ENCODE measurements around the gene CTNNBL1. TPM values are rescaled to one million over a fixed set of nuclear protein-coding genes. Genes with fewer than 3 reads are reported as not detected.

CTNNBL1 gene
- total RNA-seq, 1 donor from 2014 or later: 60.0 TPM

DNA sequence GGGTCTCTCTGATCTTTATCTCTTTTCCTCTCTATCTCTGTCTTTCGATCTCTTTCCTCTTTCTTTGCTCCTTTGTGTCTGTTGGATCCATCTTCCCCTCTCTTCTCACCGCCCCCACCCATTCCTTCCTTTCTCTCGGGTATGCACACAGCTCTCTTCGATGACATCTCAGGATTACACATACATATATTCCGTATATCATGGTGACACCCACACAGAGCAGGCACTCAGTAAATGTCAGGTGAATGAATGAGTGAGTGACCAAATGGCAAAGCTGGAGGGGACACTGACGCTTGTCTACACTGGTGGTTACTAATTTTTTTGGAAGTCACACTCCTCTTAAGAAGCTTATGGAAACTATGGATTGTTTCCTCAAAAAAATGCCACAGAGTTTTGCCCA, 219.0 kb downstream of the CTNNBL1 start:
- peak overlapping the region; percentile 2 for H3K4me3 Mint-ChIP-seq
- H3K4me1 Mint-ChIP-seq (ENCODE audit: unreplicated experiment): peaks cover 59% of the 10 kb centered on the region
- TF ChIP-seq, protein P1, sequence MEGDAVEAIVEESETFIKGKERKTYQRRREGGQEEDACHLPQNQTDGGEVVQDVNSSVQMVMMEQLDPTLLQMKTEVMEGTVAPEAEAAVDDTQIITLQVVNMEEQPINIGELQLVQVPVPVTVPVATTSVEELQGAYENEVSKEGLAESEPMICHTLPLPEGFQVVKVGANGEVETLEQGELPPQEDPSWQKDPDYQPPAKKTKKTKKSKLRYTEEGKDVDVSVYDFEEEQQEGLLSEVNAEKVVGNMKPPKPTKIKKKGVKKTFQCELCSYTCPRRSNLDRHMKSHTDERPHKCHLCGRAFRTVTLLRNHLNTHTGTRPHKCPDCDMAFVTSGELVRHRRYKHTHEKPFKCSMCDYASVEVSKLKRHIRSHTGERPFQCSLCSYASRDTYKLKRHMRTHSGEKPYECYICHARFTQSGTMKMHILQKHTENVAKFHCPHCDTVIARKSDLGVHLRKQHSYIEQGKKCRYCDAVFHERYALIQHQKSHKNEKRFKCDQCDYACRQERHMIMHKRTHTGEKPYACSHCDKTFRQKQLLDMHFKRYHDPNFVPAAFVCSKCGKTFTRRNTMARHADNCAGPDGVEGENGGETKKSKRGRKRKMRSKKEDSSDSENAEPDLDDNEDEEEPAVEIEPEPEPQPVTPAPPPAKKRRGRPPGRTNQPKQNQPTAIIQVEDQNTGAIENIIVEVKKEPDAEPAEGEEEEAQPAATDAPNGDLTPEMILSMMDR (conservative IDR thresholded peaks at IDR 0.05): no peak

GRCh38 chr20:37913567-37914366, 219.9 kb downstream of the CTNNBL1 start:
- TF ChIP-seq, protein P1 (conservative IDR thresholded peaks at IDR 0.05): no peak
- no peak for DNase-seq (ENCODE audit: extremely low spot score, unreplicated experiment)
- Mint-ChIP-seq H3K9me3 (no peaks in the 10 kb centered on the region), H3K36me3 (no peaks in the 10 kb centered on the region), H3K27ac (peak overlapping the region; percentile 26), H3K4me3 (peak overlapping the region; percentile 82), H3K27me3 (peaks cover 51% of the 10 kb centered on the region), H3K4me1 (ENCODE audit: unreplicated experiment) (peaks cover 56% of the 10 kb centered on the region)

More for the DNA sequence above, 219.0 kb downstream of the CTNNBL1 start:
- H3K36me3 Mint-ChIP-seq: no peaks in the 10 kb centered on the region
- H3K9me3 Mint-ChIP-seq: no peaks in the 10 kb centered on the region
- no peak for DNase-seq (ENCODE audit: extremely low spot score, unreplicated experiment)
- H3K27me3 Mint-ChIP-seq: peaks cover 51% of the 10 kb centered on the region
- no peak overlapping the region for H3K27ac Mint-ChIP-seq

GRCh38 chr20:37914367-37914671, 220.5 kb downstream of the CTNNBL1 start:
- H3K36me3 Mint-ChIP-seq: no peaks in the 10 kb centered on the region
- TF ChIP-seq, protein P1 (conservative IDR thresholded peaks at IDR 0.05): no peak
- H3K27me3 Mint-ChIP-seq: peaks cover 52% of the 10 kb centered on the region

GRCh38 chr20:37914672-37915433, 221.0 kb downstream of the CTNNBL1 start:
- TF ChIP-seq, protein P1 (conservative IDR thresholded peaks at IDR 0.05): peak; percentile 35

More at GRCh38 chr20:37914367-37914671, 220.5 kb downstream of the CTNNBL1 start:
- H3K27ac Mint-ChIP-seq: peak overlapping the region; percentile 26
- H3K9me3 Mint-ChIP-seq: no peaks in the 10 kb centered on the region
- H3K4me1 Mint-ChIP-seq (ENCODE audit: unreplicated experiment): peaks cover 56% of the 10 kb centered on the region
- DNase-seq (ENCODE audit: extremely low spot score, unreplicated experiment): no peak
- peak overlapping the region; percentile 82 for H3K4me3 Mint-ChIP-seq

DNA sequence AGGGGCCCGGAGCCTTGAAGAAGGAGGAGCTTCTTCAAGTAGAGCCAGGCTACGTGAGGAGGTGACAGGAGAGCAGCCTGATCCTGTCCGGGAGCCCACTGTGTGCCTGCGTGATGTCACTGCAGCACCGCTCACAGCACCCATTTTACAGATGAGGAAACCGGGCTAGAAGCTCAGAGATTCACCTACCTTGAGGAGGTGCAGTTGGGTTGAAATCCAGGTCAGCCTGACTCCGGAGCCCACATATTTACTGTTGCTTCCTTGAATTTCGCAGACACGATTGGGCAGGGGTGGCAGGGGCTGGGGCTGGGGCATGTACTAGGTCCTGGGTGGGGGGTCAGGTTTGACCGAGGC, 221.6 kb downstream of the CTNNBL1 start:
- Mint-ChIP-seq H3K4me3 (no peak overlapping the region), H3K9me3 (no peaks in the 10 kb centered on the region), H3K27me3 (peaks cover 49% of the 10 kb centered on the region), H3K36me3 (no peaks in the 10 kb centered on the region), H3K4me1 (ENCODE audit: unreplicated experiment) (peaks cover 56% of the 10 kb centered on the region), H3K27ac (no peak overlapping the region)
- DNase-seq (ENCODE audit: extremely low spot score, unreplicated experiment): no peak
- TF ChIP-seq, protein P1 (conservative IDR thresholded peaks at IDR 0.05): no peak

More at GRCh38 chr20:37914672-37915433, 221.0 kb downstream of the CTNNBL1 start:
- no peaks in the 10 kb centered on the region for H3K36me3 Mint-ChIP-seq
- peak overlapping the region; percentile 53 for H3K27ac Mint-ChIP-seq
- no peaks in the 10 kb centered on the region for H3K9me3 Mint-ChIP-seq
- H3K27me3 Mint-ChIP-seq: peaks cover 52% of the 10 kb centered on the region
- no peak for DNase-seq (ENCODE audit: extremely low spot score, unreplicated experiment)
- H3K4me1 Mint-ChIP-seq (ENCODE audit: unreplicated experiment): peaks cover 56% of the 10 kb centered on the region
- H3K4me3 Mint-ChIP-seq: peak overlapping the region; percentile 82

Data from type B pancreatic cell (in vitro differentiated cells).